HG03354 (cell line): Measurements from ENCODE around the gene CCR8.

ENCODE experiments used
- ATAC-seq: cut with Tn5 transposase; IDR thresholded peaks from one replicate; pipeline ENCODE4 v1.9.1; 2021; ENCODE audit warnings: mild to moderate bottlenecking; ENCODE audit not compliant: unreplicated experiment, poor library complexity, severe bottlenecking

The CCR8 gene, protein sequence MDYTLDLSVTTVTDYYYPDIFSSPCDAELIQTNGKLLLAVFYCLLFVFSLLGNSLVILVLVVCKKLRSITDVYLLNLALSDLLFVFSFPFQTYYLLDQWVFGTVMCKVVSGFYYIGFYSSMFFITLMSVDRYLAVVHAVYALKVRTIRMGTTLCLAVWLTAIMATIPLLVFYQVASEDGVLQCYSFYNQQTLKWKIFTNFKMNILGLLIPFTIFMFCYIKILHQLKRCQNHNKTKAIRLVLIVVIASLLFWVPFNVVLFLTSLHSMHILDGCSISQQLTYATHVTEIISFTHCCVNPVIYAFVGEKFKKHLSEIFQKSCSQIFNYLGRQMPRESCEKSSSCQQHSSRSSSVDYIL

GRCh38 chr3:39329493-39329892 lies at the start of gene CCR8:
CCR8 (plus strand) TSS chr3:39329709; CDS start chr3:39332332, 2,623 bp downstream.
- ATAC-seq = no peak

DNA sequence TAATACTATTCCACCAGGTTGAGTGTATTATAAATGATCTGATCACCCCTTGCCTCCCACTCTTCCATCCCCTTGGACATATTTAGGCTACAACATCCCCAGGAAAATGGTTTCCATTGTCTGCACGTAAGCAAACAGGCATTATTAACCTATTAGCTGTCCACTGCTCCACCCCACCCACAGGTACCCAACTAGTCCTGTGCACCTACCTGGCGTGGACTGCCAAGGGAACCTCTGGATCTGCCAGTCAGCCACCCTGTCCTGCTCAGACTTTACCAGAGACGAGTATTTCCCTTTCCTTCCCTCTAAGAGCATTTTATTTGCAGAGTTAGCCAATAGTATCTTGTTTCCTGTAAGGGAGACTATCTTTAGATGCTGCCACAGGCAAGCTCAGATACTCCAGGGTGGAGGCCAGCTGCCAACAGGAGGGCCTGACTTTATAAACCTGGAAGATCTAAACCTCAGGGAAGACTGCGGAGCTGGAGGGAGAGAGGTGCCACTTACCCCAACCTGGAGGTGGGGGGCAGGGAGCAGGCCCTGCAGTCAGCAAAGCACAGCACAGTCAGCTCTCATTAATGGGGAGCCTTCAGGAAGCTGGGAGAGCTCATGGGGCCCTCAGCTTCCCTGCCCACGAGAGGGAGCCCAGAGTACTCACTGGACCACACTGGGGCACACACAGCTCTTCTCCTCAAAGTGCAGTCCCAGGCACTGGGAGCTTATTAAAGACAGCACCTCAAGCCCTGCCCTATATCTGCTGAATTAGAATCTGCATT lies 49.6 kb upstream of the CCR8 start, which contains the start of gene CX3CR1:
TSS of gene CX3CR1 (minus strand) at position 292 of the 773 bp plus-strand sequence. CDS start 13,527 bp downstream, outside the sequence.
- ATAC-seq = no peak

- no peak for ATAC-seq
These were observed 48.9 kb upstream of the CCR8 start for GRCh38 chr3:39280571-39280970.

GRCh38 chr3:39281533-39281932 lies 48.0 kb upstream of the CCR8 start:
- ATAC-seq = no peak

- ATAC-seq = no peak
These were observed 47.5 kb upstream of the CCR8 start for GRCh38 chr3:39282057-39282456.

- ATAC-seq = no peak
These were observed 45.0 kb upstream of the CCR8 start for GRCh38 chr3:39284457-39284881.

- ATAC-seq = no peak
These were observed 44.2 kb upstream of the CCR8 start for GRCh38 chr3:39285332-39285731.

GRCh38 chr3:39286771-39287170 lies 42.7 kb upstream of the CCR8 start:
- no peak for ATAC-seq

DNA sequence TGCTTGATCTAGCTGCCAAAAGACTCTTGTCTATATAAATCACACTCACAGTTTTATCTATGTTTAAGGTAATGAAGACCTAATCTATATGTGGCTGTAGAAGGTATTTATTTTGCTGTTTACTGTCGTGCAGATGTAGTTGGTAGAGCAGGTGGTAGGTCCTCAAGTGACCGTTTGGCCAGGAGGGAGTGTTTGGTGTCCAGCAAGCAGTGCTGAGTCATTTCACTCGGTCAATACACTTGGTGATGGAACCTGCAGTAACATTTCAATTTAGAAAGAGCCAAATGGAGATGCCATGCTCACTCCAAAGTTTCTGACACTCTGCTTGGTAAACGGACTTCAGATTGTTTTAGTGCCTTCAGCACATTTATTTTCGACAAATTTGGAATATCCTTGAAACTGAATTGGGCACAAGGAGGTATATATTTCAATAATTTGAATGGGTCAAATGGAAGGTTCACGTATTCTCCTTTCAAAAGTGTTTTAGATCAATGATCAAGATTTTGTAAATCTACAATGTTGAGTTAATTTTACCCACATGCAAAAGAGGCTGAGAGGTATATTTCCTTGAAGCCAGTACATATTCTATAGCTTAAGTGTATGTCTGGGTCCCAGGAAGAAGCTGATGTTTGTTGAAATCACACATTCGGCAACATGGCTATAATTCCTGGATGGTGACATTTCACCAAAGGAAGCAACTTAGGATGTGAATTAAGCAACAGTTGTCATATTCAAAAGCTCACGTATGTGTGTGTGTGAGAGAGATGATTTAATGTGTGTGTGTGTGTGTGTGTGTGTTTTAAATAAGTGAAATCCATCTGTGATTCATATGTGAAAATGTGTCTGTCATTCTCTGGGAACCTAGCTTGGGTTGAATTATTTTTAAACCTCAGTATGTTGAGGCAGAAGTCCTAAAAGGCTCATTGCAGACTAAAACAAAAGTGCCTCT lies 42.0 kb upstream of the CCR8 start:
- no peak for ATAC-seq

DNA sequence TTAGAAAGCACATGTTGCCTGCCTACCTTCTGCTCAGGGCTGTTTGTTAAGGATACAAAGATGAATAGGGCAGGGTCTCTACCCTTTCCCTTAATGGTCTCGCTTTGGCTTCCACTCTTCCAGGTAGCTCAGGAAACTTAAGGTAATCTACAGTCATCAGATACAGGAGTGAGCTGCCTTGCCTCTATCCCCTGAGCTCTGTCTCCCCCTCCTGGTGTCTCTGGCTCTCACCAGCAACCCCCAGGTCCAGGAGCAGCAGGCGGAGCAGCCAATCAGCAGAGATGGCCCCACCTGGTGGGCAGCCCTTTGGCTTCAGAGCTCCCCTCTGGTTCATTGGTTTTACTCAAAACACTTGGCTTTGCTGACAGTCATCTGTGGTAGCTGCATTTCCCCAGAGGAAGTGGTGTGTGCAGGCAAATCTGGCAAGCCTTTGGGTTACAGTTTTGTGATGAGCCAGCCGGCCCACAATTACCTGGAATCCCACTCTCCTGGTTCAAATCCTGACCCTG lies 41.2 kb upstream of the CCR8 start:
- ATAC-seq = peak; percentile 97

DNA sequence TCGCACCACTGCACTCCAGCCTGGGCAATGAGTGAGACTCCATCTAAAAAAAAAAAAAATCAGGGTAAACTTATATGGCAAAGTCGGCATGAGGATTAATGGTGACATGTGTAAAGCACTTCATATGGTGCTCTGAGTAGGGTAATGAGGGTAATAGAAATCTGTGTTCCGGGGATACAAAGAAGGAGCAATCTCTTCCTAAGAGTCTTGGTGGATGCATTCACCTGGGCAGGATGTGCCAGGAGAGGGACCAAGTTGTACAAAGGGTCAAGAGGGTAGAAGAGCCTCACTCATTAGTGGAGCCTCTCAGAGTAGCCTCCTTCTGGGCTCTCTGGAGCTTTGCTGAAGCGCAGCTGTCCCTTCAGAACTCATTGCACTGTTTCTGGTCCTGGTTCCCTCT lies 40.4 kb upstream of the CCR8 start:
- no peak for ATAC-seq

DNA sequence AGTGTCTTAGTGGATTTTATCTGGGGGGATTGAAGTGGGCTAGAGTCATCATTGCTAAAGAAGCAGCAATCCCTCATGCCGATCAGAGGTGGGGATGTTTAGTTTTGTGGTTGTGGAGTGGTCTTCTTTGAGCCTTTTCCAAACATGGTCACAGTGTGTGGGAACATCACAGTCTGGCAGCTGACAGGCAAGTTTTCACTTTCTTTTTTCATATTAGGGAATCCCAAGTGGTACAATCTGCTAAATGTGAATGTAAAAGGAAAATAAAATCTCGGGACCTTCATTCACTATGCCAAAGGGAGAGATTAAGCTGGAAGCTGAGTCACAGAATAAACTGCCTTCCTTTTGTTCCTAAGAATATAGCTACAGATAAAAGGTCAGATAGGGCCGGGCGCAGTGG lies 39.3 kb upstream of the CCR8 start:
- ATAC-seq = no peak

GRCh38 chr3:39291903-39292329 lies 37.6 kb upstream of the CCR8 start:
- no peak for ATAC-seq

- ATAC-seq = no peak
These were observed 36.5 kb upstream of the CCR8 start for GRCh38 chr3:39292961-39293360.

GRCh38 chr3:39294446-39295183 lies 34.9 kb upstream of the CCR8 start:
- ATAC-seq = no peak

GRCh38 chr3:39295184-39295775 lies 34.2 kb upstream of the CCR8 start:
- peak; percentile 83 for ATAC-seq

DNA sequence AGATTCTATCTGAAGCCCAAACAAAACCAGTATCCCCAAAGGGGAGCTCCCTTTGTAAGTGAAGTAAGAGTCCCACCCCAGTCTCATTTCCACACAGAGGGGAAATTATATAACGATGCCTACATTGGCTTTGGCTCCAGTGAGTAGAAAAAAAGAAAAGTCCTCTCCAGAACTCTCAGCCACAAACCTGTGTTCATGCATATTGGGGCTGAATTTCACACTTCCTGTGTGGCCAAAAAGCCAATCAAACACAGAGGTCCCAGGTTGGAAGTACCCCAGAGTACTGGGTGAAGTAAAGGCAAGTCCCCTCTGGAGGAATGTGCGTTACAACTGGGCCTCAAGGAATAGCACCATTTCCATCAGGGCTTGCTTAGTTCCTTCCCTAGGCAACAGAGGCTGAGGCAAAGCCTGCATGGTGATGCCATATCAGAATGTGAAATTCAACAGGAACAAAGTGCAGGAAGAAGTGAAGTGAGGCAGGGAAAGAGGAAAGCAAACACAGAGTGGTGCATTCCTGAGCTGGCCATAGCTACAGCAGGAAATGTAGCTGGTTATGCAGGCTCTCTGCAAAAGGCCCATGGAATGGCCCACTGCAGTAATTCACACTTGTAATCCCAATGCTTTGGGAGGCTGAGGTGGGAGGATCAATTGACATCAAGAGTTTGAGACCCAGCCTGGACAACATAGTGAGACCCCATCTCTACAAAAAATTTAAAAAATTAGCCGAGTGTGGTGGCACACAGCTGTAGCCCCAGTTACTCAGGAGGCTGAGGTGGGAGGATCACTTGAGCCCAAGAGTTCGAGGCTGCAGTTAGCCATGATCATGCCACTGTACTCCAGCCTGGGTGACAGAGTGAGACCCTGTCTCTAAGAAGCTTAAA lies 33.1 kb upstream of the CCR8 start:
- no peak for ATAC-seq

DNA sequence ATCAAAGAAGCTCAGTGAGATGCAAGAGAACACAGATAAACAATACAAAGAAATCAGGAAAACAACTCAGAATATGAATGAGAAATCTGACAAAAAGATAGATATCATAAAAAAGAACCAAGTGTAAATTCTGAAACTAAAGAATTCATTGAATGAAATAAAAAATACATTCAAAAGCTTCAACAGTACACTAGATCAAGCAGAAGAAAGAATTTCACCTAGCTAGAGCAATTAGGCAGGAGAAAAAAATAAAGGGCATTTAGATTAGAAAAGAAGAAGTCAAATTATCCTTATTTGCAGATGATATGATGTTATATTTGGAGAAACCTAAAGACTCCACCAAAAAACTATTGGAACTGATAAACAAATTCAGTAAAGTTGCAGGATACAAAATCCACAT lies 30.2 kb upstream of the CCR8 start:
- ATAC-seq = no peak
